ENCODE data around the gene TLX2. TPM values are rescaled to one million over a fixed set of nuclear protein-coding genes. Genes with fewer than 3 reads are reported as not detected.

The TLX2 gene
- total and polyA plus RNA-seq, 2 of the 8 experiments (the other 6 are each of a cell fraction or from before 2014, with no cell fraction given) = 0.06 to 0.17 TPM

DNA sequence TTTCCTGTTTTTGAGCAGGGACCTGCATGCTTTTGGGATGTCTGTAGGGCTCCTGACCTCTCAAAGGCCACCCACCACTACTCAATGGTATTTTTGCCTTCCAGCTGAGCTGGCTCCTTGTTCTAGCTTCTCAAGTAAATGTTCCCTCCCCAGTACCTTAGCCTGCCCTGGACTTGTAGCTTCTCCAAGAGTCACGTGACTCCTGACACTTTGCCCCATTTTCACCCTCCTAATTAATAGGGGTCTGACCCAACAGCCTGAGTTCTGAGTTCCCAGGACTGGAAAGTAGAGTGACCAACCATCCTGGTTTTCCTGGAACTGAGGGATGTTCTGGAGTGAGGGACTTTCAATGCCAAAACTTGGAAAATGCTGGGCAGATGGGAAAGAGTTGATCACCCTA, 18.8 kb upstream of the TLX2 start (continued):
- TF ChIP-seq, protein P1, sequence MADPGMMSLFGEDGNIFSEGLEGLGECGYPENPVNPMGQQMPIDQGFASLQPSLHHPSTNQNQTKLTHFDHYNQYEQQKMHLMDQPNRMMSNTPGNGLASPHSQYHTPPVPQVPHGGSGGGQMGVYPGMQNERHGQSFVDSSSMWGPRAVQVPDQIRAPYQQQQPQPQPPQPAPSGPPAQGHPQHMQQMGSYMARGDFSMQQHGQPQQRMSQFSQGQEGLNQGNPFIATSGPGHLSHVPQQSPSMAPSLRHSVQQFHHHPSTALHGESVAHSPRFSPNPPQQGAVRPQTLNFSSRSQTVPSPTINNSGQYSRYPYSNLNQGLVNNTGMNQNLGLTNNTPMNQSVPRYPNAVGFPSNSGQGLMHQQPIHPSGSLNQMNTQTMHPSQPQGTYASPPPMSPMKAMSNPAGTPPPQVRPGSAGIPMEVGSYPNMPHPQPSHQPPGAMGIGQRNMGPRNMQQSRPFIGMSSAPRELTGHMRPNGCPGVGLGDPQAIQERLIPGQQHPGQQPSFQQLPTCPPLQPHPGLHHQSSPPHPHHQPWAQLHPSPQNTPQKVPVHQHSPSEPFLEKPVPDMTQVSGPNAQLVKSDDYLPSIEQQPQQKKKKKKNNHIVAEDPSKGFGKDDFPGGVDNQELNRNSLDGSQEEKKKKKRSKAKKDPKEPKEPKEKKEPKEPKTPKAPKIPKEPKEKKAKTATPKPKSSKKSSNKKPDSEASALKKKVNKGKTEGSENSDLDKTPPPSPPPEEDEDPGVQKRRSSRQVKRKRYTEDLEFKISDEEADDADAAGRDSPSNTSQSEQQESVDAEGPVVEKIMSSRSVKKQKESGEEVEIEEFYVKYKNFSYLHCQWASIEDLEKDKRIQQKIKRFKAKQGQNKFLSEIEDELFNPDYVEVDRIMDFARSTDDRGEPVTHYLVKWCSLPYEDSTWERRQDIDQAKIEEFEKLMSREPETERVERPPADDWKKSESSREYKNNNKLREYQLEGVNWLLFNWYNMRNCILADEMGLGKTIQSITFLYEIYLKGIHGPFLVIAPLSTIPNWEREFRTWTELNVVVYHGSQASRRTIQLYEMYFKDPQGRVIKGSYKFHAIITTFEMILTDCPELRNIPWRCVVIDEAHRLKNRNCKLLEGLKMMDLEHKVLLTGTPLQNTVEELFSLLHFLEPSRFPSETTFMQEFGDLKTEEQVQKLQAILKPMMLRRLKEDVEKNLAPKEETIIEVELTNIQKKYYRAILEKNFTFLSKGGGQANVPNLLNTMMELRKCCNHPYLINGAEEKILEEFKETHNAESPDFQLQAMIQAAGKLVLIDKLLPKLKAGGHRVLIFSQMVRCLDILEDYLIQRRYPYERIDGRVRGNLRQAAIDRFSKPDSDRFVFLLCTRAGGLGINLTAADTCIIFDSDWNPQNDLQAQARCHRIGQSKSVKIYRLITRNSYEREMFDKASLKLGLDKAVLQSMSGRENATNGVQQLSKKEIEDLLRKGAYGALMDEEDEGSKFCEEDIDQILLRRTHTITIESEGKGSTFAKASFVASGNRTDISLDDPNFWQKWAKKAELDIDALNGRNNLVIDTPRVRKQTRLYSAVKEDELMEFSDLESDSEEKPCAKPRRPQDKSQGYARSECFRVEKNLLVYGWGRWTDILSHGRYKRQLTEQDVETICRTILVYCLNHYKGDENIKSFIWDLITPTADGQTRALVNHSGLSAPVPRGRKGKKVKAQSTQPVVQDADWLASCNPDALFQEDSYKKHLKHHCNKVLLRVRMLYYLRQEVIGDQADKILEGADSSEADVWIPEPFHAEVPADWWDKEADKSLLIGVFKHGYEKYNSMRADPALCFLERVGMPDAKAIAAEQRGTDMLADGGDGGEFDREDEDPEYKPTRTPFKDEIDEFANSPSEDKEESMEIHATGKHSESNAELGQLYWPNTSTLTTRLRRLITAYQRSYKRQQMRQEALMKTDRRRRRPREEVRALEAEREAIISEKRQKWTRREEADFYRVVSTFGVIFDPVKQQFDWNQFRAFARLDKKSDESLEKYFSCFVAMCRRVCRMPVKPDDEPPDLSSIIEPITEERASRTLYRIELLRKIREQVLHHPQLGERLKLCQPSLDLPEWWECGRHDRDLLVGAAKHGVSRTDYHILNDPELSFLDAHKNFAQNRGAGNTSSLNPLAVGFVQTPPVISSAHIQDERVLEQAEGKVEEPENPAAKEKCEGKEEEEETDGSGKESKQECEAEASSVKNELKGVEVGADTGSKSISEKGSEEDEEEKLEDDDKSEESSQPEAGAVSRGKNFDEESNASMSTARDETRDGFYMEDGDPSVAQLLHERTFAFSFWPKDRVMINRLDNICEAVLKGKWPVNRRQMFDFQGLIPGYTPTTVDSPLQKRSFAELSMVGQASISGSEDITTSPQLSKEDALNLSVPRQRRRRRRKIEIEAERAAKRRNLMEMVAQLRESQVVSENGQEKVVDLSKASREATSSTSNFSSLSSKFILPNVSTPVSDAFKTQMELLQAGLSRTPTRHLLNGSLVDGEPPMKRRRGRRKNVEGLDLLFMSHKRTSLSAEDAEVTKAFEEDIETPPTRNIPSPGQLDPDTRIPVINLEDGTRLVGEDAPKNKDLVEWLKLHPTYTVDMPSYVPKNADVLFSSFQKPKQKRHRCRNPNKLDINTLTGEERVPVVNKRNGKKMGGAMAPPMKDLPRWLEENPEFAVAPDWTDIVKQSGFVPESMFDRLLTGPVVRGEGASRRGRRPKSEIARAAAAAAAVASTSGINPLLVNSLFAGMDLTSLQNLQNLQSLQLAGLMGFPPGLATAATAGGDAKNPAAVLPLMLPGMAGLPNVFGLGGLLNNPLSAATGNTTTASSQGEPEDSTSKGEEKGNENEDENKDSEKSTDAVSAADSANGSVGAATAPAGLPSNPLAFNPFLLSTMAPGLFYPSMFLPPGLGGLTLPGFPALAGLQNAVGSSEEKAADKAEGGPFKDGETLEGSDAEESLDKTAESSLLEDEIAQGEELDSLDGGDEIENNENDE (IDR thresholded peaks at IDR 0.05; ENCODE audit: insufficient replicate concordance, low read length) = no peak

Measured in H1 (cell line).